Measurements from ENCODE around the gene KLHL4.
"Not testable (repeated sequence)": the region's sequence is repeated elsewhere in the genome, so short reads cannot be mapped to it uniquely, and the experiment has no call there.

Gene KLHL4

GRCh38 chrX:87517571-87518141 is at the start of gene KLHL4:
Gene KLHL4, plus strand, starts transcription at chrX:87517802. Its CDS starts 92 bp downstream, at chrX:87517894.
- no peak for TF ChIP-seq CTCF (IDR thresholded peaks at IDR 0.05; ENCODE audit: insufficient read depth, low read length, missing control alignments)
- POLR2A ChIA-PET, result no interaction called here
- H3K4me3 ChIP-seq (ENCODE audit: low read depth, low read length), result no peak within 1 kb of the TSS
- CTCF ChIA-PET, result no interaction called here
- DNase-seq (ENCODE audit: low read depth, low spot score), result no peak

GRCh38 chrX:87468941-87469340 is 48.7 kb upstream of the KLHL4 start:
- CTCF ChIA-PET, result no interaction called here
- H3K4me3 ChIP-seq (ENCODE audit: low read depth, low read length), result no peak overlapping the region
- no peak for DNase-seq (ENCODE audit: low read depth, low spot score)
- no peak for TF ChIP-seq CTCF (IDR thresholded peaks at IDR 0.05; ENCODE audit: insufficient read depth, low read length, missing control alignments)
- POLR2A ChIA-PET, result no interaction called here

GRCh38 chrX:87475793-87476192 is 41.8 kb upstream of the KLHL4 start:
- POLR2A ChIA-PET, result no interaction called here
- TF ChIP-seq CTCF (IDR thresholded peaks at IDR 0.05; ENCODE audit: insufficient read depth, low read length, missing control alignments), result no peak
- H3K4me3 ChIP-seq (ENCODE audit: low read depth, low read length), result no peak overlapping the region
- no peak for DNase-seq (ENCODE audit: low read depth, low spot score)
- CTCF ChIA-PET, result no interaction called here

- POLR2A ChIA-PET; DNase-seq (ENCODE audit: low read depth, low spot score); CTCF ChIA-PET; H3K4me3 ChIP-seq (ENCODE audit: low read depth, low read length): not testable (repeated sequence)
Measured at GRCh38 chrX:87478703-87479102, 38.9 kb upstream of the KLHL4 start.

- CTCF ChIA-PET, result no interaction called here
- H3K4me3 ChIP-seq (ENCODE audit: low read depth, low read length), result no peak overlapping the region
- no peak for TF ChIP-seq CTCF (IDR thresholded peaks at IDR 0.05; ENCODE audit: insufficient read depth, low read length, missing control alignments)
- POLR2A ChIA-PET, result no interaction called here
- no peak for DNase-seq (ENCODE audit: low read depth, low spot score)
Measured at GRCh38 chrX:87489071-87489470, 28.5 kb upstream of the KLHL4 start.

GRCh38 chrX:87515836-87516235 is 1.8 kb upstream of the KLHL4 start:
- no peak for TF ChIP-seq CTCF (IDR thresholded peaks at IDR 0.05; ENCODE audit: insufficient read depth, low read length, missing control alignments)
- no peak for DNase-seq (ENCODE audit: low read depth, low spot score)
- H3K4me3 ChIP-seq (ENCODE audit: low read depth, low read length), result no peak overlapping the region
- ChIA-PET POLR2A (no interaction called here), CTCF (no interaction called here)

GRCh38 chrX:87516717-87517121 is 883 bp upstream of the KLHL4 start:
- DNase-seq (ENCODE audit: low read depth, low spot score), result no peak
- CTCF ChIA-PET, result no interaction called here
- no peak overlapping the region for H3K4me3 ChIP-seq (ENCODE audit: low read depth, low read length)
- no peak for TF ChIP-seq CTCF (IDR thresholded peaks at IDR 0.05; ENCODE audit: insufficient read depth, low read length, missing control alignments)
- POLR2A ChIA-PET, result no interaction called here

Measured in AG04449 (cell line).